K562 (cell line): ENCODE measurements around the gene C4orf50. TPM values are rescaled to one million over a fixed set of nuclear protein-coding genes. Genes with fewer than 3 reads are reported as not detected.

ENCODE experiments used
- ATAC-seq: fragments of 200-7000 bp; cut with Tn5 transposase; 3 replicates; pipeline ENCODE4 v1.9.1; 2020; ENCODE audit warnings: moderate library complexity
- BruUV-seq: library from RNA; stranded (reverse); fragments of 400-500 nt; replicated peaks from 2 replicates; lab custom pipeline; 2021; lab: Mats Ljungman, UMichigan
- CTCF ChIA-PET: fragments of 300-600 bp; formaldehyde crosslinking; extraction: SDS; loops from one replicate; lab custom pipeline; 2021; ENCODE audit warnings: low intra/inter-chr PET ratio; lab: Yijun Ruan, JAX
- POLR2A ChIA-PET: fragments of 300-600, 350-650 bp; sonication (Branson Sonifier 250); formaldehyde crosslinking; extraction: SDS; loops from one replicate; lab custom pipeline; 2021; ENCODE audit warnings: antibody characterized with exemption, inconsistent platforms; lab: Yijun Ruan, JAX
- DNase-seq, 4 experiments: peaks; one replicate each; pipeline versions ENCODE4 v3.0.0 to v3.0.0-alpha.2; 2011 to 2018; ENCODE audit warnings: low spot score in 3 of 4, mixed read lengths in 3 of 4; ENCODE audit errors: extremely low read depth in 1 of 4
- FAIRE-seq: peaks from 2 replicates; lab custom pipeline; 2011; peaks lifted over from hg19 to GRCh38; lab: Jason Lieb, UNC
- H2AFZ ChIP-seq: 2 replicates; pipeline ENCODE4 v1.6.0; 2011; ENCODE audit warnings: low read depth, low read length, control low read depth, inconsistent platforms
- H3K27ac ChIP-seq: fragments of 200-600 bp; 3 replicates; pipeline ENCODE4 v1.8.0; 2011; ENCODE audit warnings: low read depth, mild to moderate bottlenecking, control low read depth, inconsistent platforms, low read length, moderate library complexity, mixed read lengths; ENCODE audit errors: extremely low read depth
- H3K27me3 ChIP-seq, 2 experiments: fragments of 300-600 bp in 1 of 2; 2 replicates in 1 of 2; 3 replicates in 1 of 2; pipeline versions ENCODE4 v1.6.0 to v1.8.0; 2011; ENCODE audit warnings: inconsistent platforms in 2 of 2, low read length in 2 of 2, mild to moderate bottlenecking in 1 of 2, mixed read lengths in 1 of 2, moderate library complexity in 1 of 2; ENCODE audit not compliant: control insufficient read depth in 2 of 2, insufficient read depth in 2 of 2
- H3K36me3 ChIP-seq: fragments of 300-600 bp; 3 replicates; pipeline ENCODE4 v1.8.0; 2011; ENCODE audit warnings: mild to moderate bottlenecking, low read length, inconsistent platforms; ENCODE audit not compliant: control insufficient read depth, insufficient read depth
- H3K4me1 ChIP-seq, 2 experiments: fragments of 200-600 bp in 1 of 2; replicated peaks in 1 of 2; 2 replicates in 1 of 2; 3 replicates in 1 of 2; pipeline versions ENCODE4 v1.5.1 to v1.8.0; 2011; ENCODE audit warnings: inconsistent platforms in 2 of 2, low read length in 2 of 2, mild to moderate bottlenecking in 1 of 2, mixed read lengths in 1 of 2, moderate library complexity in 1 of 2; ENCODE audit not compliant: control insufficient read depth in 2 of 2, insufficient read depth in 2 of 2
- H3K4me2 ChIP-seq: 2 replicates; pipeline ENCODE4 v1.6.1; 2011; ENCODE audit warnings: low read length, control low read depth, inconsistent platforms, mixed read lengths; ENCODE audit not compliant: insufficient read depth
- H3K4me3 ChIP-seq: fragments of 200-600 bp; sonication (generic), shearing (Covaris generic); 2 replicates; pipeline ENCODE4 v1.5.1; 2016; ENCODE audit warnings: control low read depth, inconsistent platforms
- H3K79me2 ChIP-seq: fragments of 200-600 bp; 3 replicates; pipeline ENCODE4 v1.8.0; 2011; ENCODE audit warnings: low read length, inconsistent platforms; ENCODE audit not compliant: control insufficient read depth, insufficient read depth
- H3K9ac ChIP-seq, 2 experiments: 2 replicates each; pipeline versions ENCODE4 v1.6.0 to v1.6.1; 2011; ENCODE audit warnings: low read depth in 2 of 2, low read length in 2 of 2, control low read depth in 1 of 2, inconsistent platforms in 1 of 2, mild to moderate bottlenecking in 1 of 2, mixed read lengths in 1 of 2; ENCODE audit not compliant: insufficient read depth in 1 of 2
- H3K9me1 ChIP-seq: one replicate; pipeline ENCODE4 v1.6.0; 2011; ENCODE audit warnings: inconsistent platforms, mild to moderate bottlenecking, low read length, moderate library complexity; ENCODE audit not compliant: control insufficient read depth, insufficient read depth
- H3K9me3 ChIP-seq: replicated peaks from 2 replicates; pipeline ENCODE4 v1.5.1; 2011; ENCODE audit warnings: low read depth, low read length, inconsistent platforms; ENCODE audit not compliant: control insufficient read depth, insufficient read depth
- H4K20me1 ChIP-seq: replicated peaks from 2 replicates; pipeline ENCODE4 v1.6.1; 2011; ENCODE audit warnings: low read length, inconsistent platforms, mixed read lengths; ENCODE audit not compliant: control insufficient read depth, insufficient read depth
- AFF1 ChIP-seq, 2 experiments: fragments of 450-650 bp; IDR thresholded peaks; 2 replicates each; pipeline ENCODE4 v1.6.1; 2018; ENCODE audit warnings: mild to moderate bottlenecking in 2 of 2, low read depth in 1 of 2; ENCODE audit not compliant: partially characterized antibody in 2 of 2
- HMGN3 ChIP-seq: IDR thresholded peaks from 2 replicates; pipeline ENCODE4 v1.6.1; 2011; ENCODE audit warnings: borderline replicate concordance, low read depth, mild to moderate bottlenecking, mixed read lengths, low read length; ENCODE audit not compliant: insufficient read length; ENCODE audit errors: extremely low read depth
- IRF2 ChIP-seq: sonication (generic); formaldehyde crosslinking; IDR thresholded peaks from 2 replicates; pipeline ENCODE4 v1.8.1; 2022; ENCODE audit warnings: mild to moderate bottlenecking, missing genetic modification reagents
- RFX1 ChIP-seq: fragments of 450-650 bp; IDR thresholded peaks from 2 replicates; pipeline ENCODE4 v1.6.1; 2016; ENCODE audit warnings: mild to moderate bottlenecking, moderate library complexity
- RHOXF2B ChIP-seq: fragments of 250-450 bp; sonication (Bioruptor Pico); conservative IDR thresholded peaks from 2 replicates; pipeline ENCODE4 v1.5.1; 2021
- ZBED1 ChIP-seq: IDR thresholded peaks from 2 replicates; pipeline ENCODE4 v1.6.1; 2014
- ZNF512 ChIP-seq: IDR thresholded peaks from 2 replicates; pipeline ENCODE4 v1.6.1; 2016; ENCODE audit warnings: missing genetic modification characterization, missing compliant biosample characterization
- WGBS: fragments of 100-300 bp; shearing (Covaris generic); methylation state at CpG from one replicate; pipeline ENCODE4 v1.1.6; 2016; ENCODE audit warnings: low coverage, mixed read lengths; ENCODE audit not compliant: insufficient coverage; ENCODE audit errors: missing lambda C conversion rate; 5-methylcytosine and 5-hydroxymethylcytosine counted together
- in situ Hi-C: fragments of 300-500 bp; cut with MboI; formaldehyde crosslinking; loops from 4 replicates; pipeline ENCODE4 v1.15.0; 2018; ENCODE audit warnings: inconsistent platforms, mixed read lengths
- intact Hi-C: fragments of 100-400 bp; cut with micrococcal nuclease; formaldehyde crosslinking; loops from 2 replicates; pipeline ENCODE4 v1.14.2; 2022
- polyA plus RNA-seq, 8 experiments: library from polyadenylated mRNA; depleted of rRNA in 4 of 8; stranded (reverse) in 5 of 8; unstranded in 3 of 8; fragments of >200 nt; fragmentation: Nextera tagmentation in 2 of 8; fragmentation: Illumina TruSeq in 1 of 8; extraction: Ambion mirVana in 2 of 8; extraction: Trizol in 1 of 8; gene quantifications; 2 replicates each; pipeline versions ENCODE4 v1.2.1 to v1.2.3, GENCODE V29; 2011 to 2014; ENCODE audit warnings: inconsistent platforms in 1 of 8, missing spikeins in 1 of 8
- total RNA-seq, 7 experiments: library from RNA; depleted of rRNA in 6 of 7; stranded (reverse); fragments of >200 nt in 6 of 7; fragmentation: Illumina TruSeq in 2 of 7; extraction: Trizol in 2 of 7; gene quantifications; 2 replicates each; pipeline versions ENCODE4 v1.2.1 to v1.2.3, GENCODE V29; 2011 to 2021; ENCODE audit warnings: low replicate concordance in 1 of 7
- TF ChIP-seq, protein P1 (sequence below): fragments of 250-450 bp; sonication (Bioruptor Pico); IDR thresholded peaks from 2 replicates; pipeline ENCODE4 v1.9.0; 2021; ENCODE audit warnings: mild to moderate bottlenecking, inconsistent platforms

C4orf50 gene
- total and polyA plus RNA-seq, 9 of the 15 experiments (the other 6 are each of a cell fraction or from before 2014, with no cell fraction given), result not detected

GRCh38 chr4:6011271-6011671 lies 7.0 kb downstream of the C4orf50 start:
- ATAC-seq (no peak), DNase-seq (no peak), FAIRE-seq (no peak)
- H3K4me3 ChIP-seq, result no peak overlapping the region
- WGBS, result 4% methylated on average over 10 of the region's 12 CpGs
- no peaks in the 10 kb centered on the region for H3K79me2 ChIP-seq
- no peak for TF ChIP-seq IRF2 (CRISPR knock-in tag)
- TF ChIP-seq ZNF512 (tag), result no peak
- no peak for TF ChIP-seq RFX1
- no peak for TF ChIP-seq AFF1 (IDR thresholded peaks at IDR 0.05; ENCODE audit: low read depth in 1 of 2, partially characterized antibody in 2 of 2)
- TF ChIP-seq ZBED1, result no peak
- TF ChIP-seq, protein P1, sequence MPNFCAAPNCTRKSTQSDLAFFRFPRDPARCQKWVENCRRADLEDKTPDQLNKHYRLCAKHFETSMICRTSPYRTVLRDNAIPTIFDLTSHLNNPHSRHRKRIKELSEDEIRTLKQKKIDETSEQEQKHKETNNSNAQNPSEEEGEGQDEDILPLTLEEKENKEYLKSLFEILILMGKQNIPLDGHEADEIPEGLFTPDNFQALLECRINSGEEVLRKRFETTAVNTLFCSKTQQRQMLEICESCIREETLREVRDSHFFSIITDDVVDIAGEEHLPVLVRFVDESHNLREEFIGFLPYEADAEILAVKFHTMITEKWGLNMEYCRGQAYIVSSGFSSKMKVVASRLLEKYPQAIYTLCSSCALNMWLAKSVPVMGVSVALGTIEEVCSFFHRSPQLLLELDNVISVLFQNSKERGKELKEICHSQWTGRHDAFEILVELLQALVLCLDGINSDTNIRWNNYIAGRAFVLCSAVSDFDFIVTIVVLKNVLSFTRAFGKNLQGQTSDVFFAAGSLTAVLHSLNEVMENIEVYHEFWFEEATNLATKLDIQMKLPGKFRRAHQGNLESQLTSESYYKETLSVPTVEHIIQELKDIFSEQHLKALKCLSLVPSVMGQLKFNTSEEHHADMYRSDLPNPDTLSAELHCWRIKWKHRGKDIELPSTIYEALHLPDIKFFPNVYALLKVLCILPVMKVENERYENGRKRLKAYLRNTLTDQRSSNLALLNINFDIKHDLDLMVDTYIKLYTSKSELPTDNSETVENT (CRISPR knock-in tag), result no peak
- no peak for TF ChIP-seq HMGN3
- TF ChIP-seq RHOXF2B, result no peak
- no peaks in the 10 kb centered on the region; the same call in 1 of the 2 replicates for H4K20me1 ChIP-seq
- peaks cover 2 to 32% of the 10 kb centered on the region in 2 experiments; a peak in 3 of 5 replicates for H3K27me3 ChIP-seq
- no peaks in the 10 kb centered on the region for H3K9me1 ChIP-seq
- no peak overlapping the region for H3K9ac ChIP-seq
- in situ Hi-C loops, result no loop called here
- intact Hi-C loops, result no loop called here
- H2AFZ ChIP-seq, result no peak overlapping the region
- POLR2A ChIA-PET, result interaction anchor here (1.1 kb wide), 1 partner anchor 10 kb away, joined by 6 read pairs; no protein-coding TSS in a partner anchor
- H3K4me2 ChIP-seq, result no peak overlapping the region
- H3K27ac ChIP-seq, result no peak overlapping the region
- H3K9me3 ChIP-seq, result no peaks in the 10 kb centered on the region
- H3K36me3 ChIP-seq, result no peaks in the 10 kb centered on the region
- BruUV-seq, result no TSS peak
- H3K4me1 ChIP-seq, result no peaks in the 10 kb centered on the region; a peak in 1 of 5 replicates
- CTCF ChIA-PET, result no interaction called here
